CD4-positive, alpha-beta T cell treated with Interleukin-15 for 1 hour (primary cell): Measurements from ENCODE around the gene THOC6.
"Not testable (repeated sequence)": the region's sequence is repeated elsewhere in the genome, so short reads cannot be mapped to it uniquely, and the experiment has no call there.

Source experiments
- DNase-seq: peaks from one replicate; pipeline ENCODE4 v3.0.0-alpha.2; 2020

THOC6 gene

DNA sequence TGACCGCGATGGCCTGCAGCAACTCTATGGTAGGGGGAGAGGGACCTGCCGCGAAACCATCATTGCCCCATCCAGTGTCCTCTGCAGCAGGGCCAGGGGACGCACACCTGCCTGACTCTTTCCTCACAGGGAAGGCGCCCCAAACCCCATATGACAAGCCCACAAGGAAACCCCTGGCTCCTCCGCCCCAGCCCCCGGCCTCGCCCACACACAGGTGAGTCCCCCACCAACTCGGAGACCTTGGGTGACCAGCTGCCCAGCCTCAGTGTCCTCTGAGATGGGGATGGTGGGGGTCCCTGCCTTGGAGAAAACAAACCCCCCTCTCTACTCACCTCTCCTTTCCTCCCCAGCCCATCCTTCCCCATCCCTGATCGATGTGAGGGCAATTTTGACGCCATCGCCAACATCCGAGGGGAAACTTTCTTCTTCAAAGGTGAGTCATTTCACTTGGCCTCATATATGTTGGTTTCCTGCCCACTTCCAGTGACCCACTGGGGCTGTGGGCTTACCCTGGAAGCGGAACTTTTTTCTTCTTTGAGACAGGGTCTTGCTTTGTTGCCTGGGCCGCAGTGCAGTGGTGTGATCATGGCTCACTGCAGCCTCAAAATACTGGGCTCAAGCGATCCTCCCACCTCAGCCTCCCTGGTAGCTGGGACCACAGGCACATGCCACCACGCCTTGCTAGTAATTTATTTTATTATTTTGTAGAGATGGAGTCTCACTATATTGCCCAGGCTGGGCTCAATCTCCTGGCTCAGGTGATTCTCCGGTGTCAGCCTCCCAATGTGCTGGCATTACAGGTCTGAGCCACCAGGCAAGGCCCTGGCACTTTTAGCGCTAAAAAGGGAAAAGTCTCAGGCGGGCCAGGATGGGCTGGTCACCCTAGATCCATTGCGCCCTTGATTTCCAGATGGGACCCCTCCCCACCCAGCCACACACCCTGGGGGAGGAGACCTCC is 33.6 kb downstream of the THOC6 start:
- no peak for DNase-seq

DNA sequence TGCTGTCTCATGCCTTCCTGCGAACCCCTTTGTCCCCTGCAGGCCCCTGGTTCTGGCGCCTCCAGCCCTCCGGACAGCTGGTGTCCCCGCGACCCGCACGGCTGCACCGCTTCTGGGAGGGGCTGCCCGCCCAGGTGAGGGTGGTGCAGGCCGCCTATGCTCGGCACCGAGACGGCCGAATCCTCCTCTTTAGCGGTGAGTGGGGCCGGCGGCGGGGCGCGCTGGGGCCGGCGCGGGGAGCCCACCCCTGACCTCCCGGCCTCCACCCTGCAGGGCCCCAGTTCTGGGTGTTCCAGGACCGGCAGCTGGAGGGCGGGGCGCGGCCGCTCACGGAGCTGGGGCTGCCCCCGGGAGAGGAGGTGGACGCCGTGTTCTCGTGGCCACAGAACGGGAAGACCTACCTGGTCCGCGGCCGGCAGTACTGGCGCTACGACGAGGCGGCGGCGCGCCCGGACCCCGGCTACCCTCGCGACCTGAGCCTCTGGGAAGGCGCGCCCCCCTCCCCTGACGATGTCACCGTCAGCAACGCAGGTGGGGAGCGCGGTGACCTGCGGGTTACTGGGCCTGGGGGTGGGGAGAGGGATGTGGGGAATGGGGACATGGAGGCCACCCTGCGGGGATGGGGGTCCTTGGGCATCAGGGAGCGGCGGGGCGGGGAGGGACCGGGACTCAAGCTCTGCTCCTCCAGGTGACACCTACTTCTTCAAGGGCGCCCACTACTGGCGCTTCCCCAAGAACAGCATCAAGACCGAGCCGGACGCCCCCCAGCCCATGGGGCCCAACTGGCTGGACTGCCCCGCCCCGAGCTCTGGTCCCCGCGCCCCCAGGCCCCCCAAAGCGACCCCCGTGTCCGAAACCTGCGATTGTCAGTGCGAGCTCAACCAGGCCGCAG is 34.5 kb downstream of the THOC6 start:
- DNase-seq = peak; percentile 53

DNA sequence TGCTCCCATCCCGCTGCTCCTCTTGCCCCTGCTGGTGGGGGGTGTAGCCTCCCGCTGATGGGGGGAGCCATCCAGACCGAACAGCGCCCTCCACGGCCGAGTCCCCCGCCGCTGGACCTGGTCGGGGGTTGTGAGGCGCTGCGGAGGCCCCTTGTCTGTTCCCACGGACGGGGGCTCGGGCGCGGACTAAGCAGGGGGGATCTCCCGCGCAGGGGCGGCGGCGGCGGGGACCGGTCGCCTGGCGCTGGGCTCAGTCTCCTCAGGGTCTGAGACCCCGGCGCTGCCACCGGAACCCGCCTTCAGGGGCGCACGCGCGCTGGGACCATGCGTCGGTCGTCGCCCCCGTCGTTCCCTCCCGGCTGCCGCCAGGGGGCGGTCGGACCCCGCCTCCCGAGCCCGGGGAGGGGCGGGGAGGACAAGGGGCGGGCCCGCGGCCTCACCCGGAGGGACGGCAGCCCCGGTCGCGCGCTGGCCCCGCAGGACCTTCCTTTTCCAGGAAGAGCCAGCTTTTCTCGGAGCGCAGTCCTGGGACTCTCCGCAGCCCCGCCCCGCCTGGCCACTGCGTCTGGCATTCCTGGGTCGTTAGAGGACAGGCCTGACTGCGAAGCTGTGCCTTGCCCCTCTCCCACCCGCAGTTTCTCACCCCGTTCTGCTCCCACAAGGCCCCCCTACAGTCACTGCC is 35.3 kb downstream of the THOC6 start:
- DNase-seq = peak; percentile 88

DNA sequence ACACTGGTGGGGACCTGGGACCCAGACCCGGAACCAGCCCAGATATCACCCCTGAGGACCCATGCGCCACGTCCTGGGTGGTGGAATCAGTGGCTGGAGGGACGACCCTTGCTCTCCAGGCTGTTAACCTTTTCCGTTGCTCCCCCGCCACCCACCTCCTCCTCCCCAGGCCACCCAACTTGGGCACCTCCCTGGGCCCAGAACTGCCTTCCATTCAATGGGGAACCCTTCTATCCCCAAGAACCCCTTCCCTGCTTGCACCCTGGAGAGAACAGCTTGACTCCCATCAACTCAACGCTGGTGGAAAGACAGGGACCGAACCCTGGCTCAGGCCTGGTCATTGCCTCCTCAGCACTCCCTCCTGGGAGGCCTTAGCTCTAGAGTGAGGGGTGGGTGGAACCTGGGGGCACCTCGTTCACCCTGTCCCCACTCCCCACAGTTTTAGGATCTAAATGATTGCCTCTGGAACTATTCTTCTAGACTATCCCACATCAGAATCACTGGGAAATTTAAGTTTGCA is 35.9 kb downstream of the THOC6 start:
- DNase-seq = no peak

GRCh38 chr16:3060339-3061127 is 36.7 kb downstream of the THOC6 start:
- no peak for DNase-seq

DNA sequence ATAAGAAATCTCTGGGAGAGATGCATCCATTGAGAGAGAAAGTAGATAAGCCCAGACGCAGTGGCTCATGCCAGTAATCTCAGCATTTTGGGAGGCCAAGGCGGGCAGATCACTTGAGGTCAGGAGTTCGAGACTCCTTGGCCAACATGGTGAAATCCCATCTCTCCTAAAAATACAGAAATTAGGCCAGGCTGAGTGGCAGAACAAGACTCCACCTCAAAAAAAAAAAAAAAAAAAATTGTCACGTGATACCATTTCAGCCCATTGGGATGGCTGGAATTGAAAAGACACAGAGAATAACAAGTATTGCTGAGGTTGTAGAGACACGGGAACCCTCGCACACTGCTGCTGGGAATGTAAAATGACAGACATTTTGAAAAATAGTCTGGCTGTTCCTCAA is 38.7 kb downstream of the THOC6 start:
- DNase-seq = no peak

- DNase-seq = no peak
Observed at GRCh38 chr16:3063625-3064386, 40.0 kb downstream of the THOC6 start.

GRCh38 chr16:3065069-3065741 is 41.4 kb downstream of the THOC6 start, which contains the start of gene IL32:
IL32 (plus strand) TSS chr16:3065640; CDS start chr16:3065812, 172 bp downstream.
- peak; percentile 76 for DNase-seq

DNA sequence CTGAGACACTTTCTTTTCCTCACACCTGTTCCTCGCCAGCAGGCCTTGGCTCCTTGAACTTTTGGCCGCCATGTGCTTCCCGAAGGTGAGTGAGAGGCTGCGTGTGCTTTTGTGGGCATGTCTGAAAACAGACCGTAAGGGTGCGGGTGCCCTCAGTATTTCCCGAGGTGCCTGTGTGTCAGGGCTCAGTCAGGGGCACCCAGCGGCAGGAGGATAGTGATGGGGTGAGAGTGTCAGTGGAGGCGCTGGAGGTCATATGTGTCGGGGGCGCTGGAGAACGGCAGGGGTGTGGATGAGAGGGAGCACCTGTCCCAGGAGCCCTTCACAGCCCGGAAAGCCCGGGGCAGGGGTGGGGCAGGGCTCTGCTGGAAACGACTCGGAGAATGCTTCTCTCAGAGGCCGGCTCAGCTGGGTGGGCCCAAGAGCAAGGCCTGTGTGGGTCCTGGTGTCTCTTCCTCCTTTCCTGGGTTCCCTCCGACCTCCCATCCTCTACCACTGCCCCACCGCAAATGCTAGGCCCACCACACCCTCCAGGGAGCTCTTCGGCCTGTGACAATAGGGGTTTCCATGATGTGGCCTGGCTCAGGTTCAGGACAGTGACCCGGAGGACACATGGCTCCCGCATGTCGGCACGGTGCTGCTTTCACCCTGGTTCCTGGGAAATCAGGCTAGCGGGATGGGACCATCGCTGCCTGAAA is 42.1 kb downstream of the THOC6 start:
- DNase-seq = no peak

DNA sequence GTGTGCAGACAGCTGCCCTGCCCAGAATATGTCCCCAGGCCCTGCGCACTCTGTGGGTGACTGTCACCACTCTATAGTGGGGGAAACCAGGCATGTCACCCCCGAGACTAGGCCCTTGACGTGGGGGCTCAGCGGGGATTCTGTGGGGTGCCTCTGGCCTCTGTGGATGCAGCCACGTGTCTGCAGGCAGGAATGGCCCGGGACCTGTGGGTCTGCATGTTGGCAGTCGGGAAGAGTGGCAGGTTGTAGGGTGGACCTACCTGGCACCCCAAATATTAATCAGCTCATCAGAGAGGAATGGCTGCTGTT is 42.6 kb downstream of the THOC6 start:
- no peak for DNase-seq

DNA sequence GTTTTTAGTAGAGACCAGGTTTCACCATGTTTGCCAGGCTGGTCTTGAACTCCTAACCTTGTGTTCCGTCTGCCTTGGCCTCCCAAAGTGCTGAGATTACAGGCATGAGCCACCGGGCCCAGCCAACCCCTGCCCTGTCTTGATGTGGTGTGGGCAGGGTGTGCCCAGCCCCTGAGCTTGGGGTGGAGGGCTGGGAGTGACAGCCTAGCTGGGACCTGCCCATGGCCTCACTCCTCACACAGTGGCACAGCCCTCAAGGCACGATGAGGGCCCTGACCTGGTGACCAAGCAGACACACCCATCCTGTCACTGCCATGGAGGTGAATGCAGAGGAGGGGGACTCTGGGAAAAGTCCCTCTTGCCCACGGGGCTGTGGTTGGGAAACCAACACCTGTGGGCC is 44.7 kb downstream of the THOC6 start:
- DNase-seq = peak; percentile 20

DNA sequence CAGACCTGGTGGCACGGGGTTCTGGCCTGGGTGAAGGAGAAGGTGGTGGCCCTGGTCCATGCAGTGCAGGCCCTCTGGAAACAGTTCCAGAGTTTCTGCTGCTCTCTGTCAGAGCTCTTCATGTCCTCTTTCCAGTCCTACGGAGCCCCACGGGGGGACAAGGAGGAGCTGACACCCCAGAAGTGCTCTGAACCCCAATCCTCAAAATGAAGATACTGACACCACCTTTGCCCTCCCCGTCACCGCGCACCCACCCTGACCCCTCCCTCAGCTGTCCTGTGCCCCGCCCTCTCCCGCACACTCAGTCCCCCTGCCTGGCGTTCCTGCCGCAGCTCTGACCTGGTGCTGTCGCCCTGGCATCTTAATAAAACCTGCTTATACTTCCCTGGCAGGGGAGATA is 45.3 kb downstream of the THOC6 start:
- not testable (repeated sequence) for DNase-seq

DNA sequence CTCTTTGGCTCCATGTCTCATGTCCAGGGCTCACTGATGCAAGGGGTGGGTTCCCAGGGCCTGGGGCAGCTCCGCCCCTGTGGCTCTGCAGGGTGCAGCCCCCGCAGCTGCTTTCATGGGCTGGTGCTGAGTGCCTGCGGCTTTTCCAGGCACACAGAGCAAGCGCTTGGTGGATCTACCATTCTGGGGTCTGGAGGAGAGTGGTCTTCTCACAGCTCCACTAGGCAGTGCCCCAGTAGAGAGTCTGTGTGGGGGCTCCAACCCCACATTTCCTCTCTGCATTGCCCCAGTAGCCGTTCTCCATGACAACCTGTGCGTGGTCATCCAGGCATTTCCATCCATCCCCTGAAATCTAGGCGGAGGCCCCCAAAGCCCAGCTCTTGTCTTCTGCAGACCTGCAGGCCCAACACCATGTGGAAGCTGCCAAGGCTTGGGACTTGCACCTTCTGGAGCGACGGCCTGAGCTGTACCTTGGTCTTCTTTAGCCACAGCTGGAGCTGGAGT is 46.8 kb downstream of the THOC6 start:
- DNase-seq = peak; percentile 33

DNA sequence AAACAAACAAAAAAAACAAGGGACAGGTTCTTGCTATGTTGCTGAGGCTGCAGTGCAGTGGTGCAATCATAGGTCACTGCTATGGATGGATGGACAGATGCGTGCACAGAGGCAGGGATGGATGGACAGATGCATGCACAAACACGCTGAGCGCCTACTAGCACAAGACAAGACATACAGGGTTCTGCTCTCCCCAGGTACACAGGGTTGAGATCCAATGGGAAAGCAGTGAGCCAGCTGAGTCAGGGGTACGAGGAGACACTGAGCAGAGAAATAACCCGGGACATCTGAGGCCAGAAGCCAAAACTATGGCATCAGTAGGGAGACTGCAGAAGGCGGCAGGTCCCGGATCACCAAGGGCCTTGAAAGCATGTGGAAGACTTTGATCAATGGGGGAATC is 47.8 kb downstream of the THOC6 start:
- no peak for DNase-seq

- not testable (repeated sequence) for DNase-seq
Observed at GRCh38 chr16:3072148-3072547, 48.3 kb downstream of the THOC6 start.

DNA sequence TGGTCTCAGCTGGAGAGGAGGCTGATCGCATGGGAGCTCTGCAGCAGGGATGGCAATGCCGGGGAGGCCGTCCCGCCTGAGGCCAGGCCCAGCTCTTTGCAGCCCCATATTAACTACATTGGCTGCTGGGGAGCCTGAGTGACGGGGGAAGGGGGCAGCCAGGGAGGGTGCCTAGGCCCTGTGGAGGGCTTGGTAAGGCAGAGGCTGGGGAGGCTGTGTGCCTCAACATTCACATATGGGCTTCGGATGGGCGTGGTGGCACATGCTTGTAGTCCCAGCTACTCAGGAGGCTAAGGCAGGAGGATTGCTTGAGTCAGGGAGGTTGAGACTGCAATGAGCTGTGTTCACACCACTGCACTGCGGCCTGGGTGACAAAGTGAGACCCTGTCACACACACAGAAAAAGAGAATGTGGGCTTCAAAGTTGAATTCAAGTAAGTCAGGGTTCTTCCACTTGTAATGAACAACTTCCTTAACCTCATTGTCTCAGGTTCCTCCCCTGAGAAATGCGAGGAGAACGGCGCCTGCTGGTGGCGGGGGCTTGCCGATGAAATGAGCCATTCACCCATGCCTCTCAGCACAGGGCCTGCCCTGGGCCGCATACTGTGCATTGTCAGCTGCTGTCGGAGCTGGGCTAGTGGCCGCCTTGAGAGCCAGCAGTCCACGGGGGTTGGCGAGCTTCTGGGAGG is 48.9 kb downstream of the THOC6 start:
- not testable (repeated sequence) for DNase-seq

- DNase-seq = no peak
Observed at GRCh38 chr16:3073448-3073847, 49.6 kb downstream of the THOC6 start.

- peak; percentile 86 for DNase-seq
Observed at GRCh38 chr16:3074860-3075522, 51.2 kb downstream of the THOC6 start.

GRCh38 chr16:3075523-3075915 is 51.7 kb downstream of the THOC6 start:
- no peak for DNase-seq
